Panc1 (cell line): ENCODE measurements around the gene MSGN1.

Experiments used
- CTCF ChIP-seq: fragments of 450-650 bp; IDR thresholded peaks from 2 replicates; pipeline ENCODE4 v1.5.1; 2017; ENCODE audit warnings: mild to moderate bottlenecking
- POLR2AphosphoS5 ChIP-seq: IDR thresholded peaks from 2 replicates; pipeline ENCODE4 v1.6.1; 2012; ENCODE audit warnings: mild to moderate bottlenecking, low read depth, low read length, moderate library complexity

GRCh38 chr2:17805166-17805565, 11.1 kb upstream of the MSGN1 start:
- TF ChIP-seq CTCF: no peak
- TF ChIP-seq POLR2AphosphoS5: no peak
